ENCODE data around the gene STX18.

Gene STX18

DNA sequence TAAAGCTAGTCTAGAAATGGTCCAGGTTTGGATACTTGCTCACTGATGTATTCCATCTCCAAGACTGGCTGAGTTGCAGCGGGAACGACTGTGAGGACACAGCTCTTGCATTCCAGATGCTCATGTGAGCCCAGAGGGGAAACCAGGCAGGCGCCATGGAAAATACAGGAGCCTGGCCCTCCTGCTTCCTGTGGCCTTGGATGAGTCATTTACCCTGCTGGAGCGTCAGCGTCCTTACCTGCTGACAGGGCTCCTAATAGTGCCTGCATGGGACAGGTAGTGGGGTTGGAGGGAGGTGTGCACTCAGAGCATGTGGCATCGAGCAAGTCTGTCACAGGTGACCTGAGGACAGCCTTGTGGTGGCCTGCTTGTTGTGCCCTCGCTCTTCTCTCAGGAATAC lies 85.5 kb downstream of the STX18 start:
- Histone ChIP-seq H3K36me3 (ENCODE audit: control insufficient read depth, insufficient read depth, low read length) (peaks cover 16% of the 10 kb centered on the region), H3K4me3 (replicated peaks; ENCODE audit: low read depth, low read length) (no peak overlapping the region), H3K27me3 (replicated peaks; ENCODE audit: control insufficient read depth, insufficient read depth, low read length) (no peaks in the 10 kb centered on the region)
- TF ChIP-seq, protein P1, sequence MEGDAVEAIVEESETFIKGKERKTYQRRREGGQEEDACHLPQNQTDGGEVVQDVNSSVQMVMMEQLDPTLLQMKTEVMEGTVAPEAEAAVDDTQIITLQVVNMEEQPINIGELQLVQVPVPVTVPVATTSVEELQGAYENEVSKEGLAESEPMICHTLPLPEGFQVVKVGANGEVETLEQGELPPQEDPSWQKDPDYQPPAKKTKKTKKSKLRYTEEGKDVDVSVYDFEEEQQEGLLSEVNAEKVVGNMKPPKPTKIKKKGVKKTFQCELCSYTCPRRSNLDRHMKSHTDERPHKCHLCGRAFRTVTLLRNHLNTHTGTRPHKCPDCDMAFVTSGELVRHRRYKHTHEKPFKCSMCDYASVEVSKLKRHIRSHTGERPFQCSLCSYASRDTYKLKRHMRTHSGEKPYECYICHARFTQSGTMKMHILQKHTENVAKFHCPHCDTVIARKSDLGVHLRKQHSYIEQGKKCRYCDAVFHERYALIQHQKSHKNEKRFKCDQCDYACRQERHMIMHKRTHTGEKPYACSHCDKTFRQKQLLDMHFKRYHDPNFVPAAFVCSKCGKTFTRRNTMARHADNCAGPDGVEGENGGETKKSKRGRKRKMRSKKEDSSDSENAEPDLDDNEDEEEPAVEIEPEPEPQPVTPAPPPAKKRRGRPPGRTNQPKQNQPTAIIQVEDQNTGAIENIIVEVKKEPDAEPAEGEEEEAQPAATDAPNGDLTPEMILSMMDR (IDR thresholded peaks at IDR 0.05; ENCODE audit: insufficient read depth, low read length, poor library complexity, severe bottlenecking), result no peak
- DNase-seq (ENCODE audit: extremely low read depth, insufficient read length), result no peak

DNA sequence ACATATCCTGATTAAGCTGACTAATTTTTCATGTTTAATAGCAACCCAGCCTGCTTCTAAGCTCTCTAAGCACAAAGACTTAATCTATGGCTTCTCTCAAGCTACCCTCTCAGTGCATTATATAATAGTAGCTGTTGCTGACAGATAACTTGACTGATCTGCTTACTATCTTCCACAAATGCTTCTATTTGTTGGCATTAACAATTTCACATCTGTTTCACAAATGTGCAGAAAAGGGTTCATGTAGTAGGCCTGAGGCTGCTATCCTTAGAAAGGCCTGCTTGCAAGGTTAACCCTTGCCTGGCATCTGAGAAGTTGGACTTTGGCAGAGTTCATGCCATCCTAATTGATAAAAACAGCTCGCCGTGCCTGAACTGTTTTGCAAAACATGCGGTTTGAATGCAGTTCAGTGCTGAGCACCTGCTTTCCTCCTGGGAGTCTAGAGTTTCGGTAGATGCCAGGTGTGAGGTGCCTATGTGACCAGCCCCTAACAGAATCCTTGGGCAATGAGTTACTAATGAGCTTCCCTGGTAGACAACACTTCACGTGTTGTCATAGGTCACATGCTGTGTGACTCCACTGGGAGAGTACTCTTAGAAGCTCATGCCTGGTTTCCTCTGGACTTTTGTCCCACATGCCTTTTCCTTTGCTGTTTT lies 86.5 kb downstream of the STX18 start:
- TF ChIP-seq, protein P1 (IDR thresholded peaks at IDR 0.05; ENCODE audit: insufficient read depth, low read length, poor library complexity, severe bottlenecking), result no peak
- Histone ChIP-seq H3K27me3 (replicated peaks; ENCODE audit: control insufficient read depth, insufficient read depth, low read length) (no peaks in the 10 kb centered on the region), H3K36me3 (ENCODE audit: control insufficient read depth, insufficient read depth, low read length) (peaks cover 16% of the 10 kb centered on the region), H3K4me3 (replicated peaks; ENCODE audit: low read depth, low read length) (no peak overlapping the region)
- no peak for DNase-seq (ENCODE audit: extremely low read depth, insufficient read length)

DNA sequence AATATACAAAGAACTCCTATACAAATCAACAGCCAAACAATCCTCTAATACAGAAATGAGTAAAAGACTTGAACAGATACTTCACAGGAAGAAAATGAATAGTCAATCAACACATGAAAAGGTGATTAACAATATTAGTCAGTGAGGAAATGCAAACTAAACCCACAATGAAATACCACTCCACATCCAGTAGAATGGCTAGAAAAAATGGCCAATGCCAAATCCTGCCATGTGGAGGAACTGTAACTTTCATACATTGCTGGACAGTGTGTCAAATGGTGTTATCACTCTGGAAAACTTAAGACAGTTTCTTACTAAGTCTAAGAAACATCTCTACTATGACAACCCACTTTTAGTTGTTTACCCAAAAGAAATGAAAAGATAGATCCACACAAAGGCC lies 95.4 kb downstream of the STX18 start:
- TF ChIP-seq, protein P1 (IDR thresholded peaks at IDR 0.05; ENCODE audit: insufficient read depth, low read length, poor library complexity, severe bottlenecking), result no peak
- no peak for DNase-seq (ENCODE audit: extremely low read depth, insufficient read length)

DNA sequence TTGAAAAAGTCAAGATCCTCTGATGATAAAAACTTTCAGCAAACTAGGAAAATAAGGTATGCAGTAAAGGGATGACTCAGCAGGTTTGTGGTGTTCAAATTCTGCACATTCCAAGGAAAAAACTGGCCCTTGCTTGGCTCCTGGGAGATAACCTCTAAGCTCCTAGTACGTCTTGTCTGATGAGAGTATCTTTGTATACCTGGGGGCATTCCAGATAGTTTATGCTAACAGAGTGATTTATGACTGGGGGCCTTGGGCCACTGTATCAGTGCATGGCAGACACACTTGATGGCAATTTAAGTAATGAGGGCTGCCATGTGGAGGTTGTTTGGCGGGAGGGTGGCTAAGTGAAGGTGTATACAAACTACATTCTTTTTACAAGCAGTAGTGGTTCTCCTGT lies 98.0 kb downstream of the STX18 start:
- no peak overlapping the region for H3K4me3 ChIP-seq (replicated peaks; ENCODE audit: low read depth, low read length)
- H3K27me3 ChIP-seq (replicated peaks; ENCODE audit: control insufficient read depth, insufficient read depth, low read length), result no peaks in the 10 kb centered on the region
- TF ChIP-seq, protein P1 (IDR thresholded peaks at IDR 0.05; ENCODE audit: insufficient read depth, low read length, poor library complexity, severe bottlenecking), result no peak
- peaks cover 2% of the 10 kb centered on the region; the same call in 1 of the 2 replicates for H3K36me3 ChIP-seq (ENCODE audit: control insufficient read depth, insufficient read depth, low read length)
- no peak for DNase-seq (ENCODE audit: extremely low read depth, insufficient read length)

More for the DNA sequence above, 95.4 kb downstream of the STX18 start:
- Histone ChIP-seq H3K27me3 (replicated peaks; ENCODE audit: control insufficient read depth, insufficient read depth, low read length) (no peaks in the 10 kb centered on the region), H3K36me3 (ENCODE audit: control insufficient read depth, insufficient read depth, low read length) (peaks cover 2% of the 10 kb centered on the region; the same call in 1 of the 2 replicates), H3K4me3 (replicated peaks; ENCODE audit: low read depth, low read length) (no peak overlapping the region)

DNA sequence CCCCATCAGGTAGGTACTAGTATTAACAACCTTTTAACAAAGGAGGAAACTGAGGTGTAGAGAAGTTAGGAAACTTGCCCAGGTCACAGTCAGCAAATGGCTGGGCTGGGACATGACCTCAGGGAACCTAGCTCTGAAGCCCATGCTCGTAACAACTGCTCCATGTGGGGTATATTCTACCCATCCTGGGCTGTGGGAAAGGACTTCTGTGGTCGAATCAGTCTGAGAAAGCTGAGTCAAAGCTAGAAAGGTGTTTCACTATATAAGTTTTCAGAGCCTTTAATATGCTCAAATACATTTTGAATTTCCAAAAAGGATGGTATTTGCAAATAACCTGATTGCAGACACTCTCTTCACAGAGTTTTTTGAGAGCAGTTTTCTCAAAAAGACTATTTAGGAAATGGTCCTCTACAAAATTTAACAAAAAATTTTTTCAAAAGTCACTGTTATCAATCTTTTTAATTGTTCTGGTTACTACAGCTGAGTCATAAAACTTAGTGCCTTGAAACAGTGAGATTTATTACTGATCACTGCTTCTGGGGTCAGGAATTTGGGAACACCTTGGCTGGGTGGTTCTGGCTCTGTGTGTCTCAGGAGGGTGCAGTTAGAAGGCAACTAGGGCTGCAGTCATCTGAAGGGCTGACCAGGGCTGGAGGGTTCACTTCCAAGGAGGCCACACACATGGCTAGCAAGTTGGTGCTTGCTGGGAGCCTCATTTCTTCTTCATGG lies 101.4 kb downstream of the STX18 start:
- Histone ChIP-seq H3K4me3 (replicated peaks; ENCODE audit: low read depth, low read length) (no peak overlapping the region), H3K36me3 (ENCODE audit: control insufficient read depth, insufficient read depth, low read length) (peaks cover 7% of the 10 kb centered on the region), H3K27me3 (replicated peaks; ENCODE audit: control insufficient read depth, insufficient read depth, low read length) (no peaks in the 10 kb centered on the region)
- DNase-seq (ENCODE audit: extremely low read depth, insufficient read length), result no peak
- TF ChIP-seq, protein P1 (IDR thresholded peaks at IDR 0.05; ENCODE audit: insufficient read depth, low read length, poor library complexity, severe bottlenecking), result no peak
